HG02571 (cell line): ENCODE data around the gene CYGB.
"Not testable (repeated sequence)": the region's sequence is repeated elsewhere in the genome, so short reads cannot be mapped to it uniquely, and the experiment has no call there.

Experiments
- ATAC-seq: cut with Tn5 transposase; IDR thresholded peaks from one replicate; pipeline ENCODE4 v1.9.1; 2021; ENCODE audit warnings: mild to moderate bottlenecking, moderate library complexity; ENCODE audit not compliant: unreplicated experiment

Gene CYGB

DNA sequence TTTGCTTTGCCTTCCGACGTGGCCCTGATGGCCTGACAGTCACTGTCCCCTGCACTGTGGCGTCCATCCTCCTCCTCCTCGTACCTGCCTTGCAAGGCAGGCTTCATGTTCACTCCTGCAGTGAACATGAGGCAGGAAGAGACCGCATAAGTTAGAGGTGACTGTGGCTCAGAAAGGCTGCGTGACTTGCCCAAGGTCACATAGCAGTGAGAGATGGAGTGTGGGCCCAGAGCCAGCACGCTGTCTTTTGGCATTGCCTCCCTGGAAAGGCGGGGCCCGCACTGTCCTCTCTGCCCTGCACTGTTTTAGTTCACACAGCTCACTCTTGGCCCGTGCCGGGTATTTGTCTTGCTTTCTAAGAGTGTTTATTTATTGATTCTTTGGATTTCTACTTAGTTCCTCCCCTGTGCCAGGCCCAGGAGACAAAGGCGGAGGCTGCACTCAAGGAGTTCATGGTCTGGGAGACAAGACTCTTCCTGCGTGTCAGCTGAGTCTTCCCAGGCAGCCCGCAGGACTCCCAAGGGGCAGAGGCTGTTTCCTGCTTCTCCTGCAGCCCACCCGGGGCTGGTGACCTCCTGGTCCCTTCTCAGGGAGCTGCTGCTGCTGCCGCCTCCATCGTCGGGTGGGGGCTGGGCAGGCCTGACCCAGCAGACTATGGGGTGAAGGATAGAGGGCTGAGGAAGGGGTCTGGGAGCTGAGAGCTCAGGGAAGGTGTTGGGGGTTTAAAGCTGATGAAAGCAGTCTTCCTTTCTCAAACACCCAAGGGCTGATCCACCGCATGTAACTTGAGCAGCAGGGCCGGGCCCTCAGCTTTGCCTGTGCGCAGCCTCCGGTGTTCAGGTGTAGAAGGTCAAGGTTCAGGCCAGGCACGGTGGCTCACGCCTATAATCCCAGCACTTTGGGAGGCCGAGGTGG is 12.7 kb downstream of the CYGB start:
- ATAC-seq = no peak

DNA sequence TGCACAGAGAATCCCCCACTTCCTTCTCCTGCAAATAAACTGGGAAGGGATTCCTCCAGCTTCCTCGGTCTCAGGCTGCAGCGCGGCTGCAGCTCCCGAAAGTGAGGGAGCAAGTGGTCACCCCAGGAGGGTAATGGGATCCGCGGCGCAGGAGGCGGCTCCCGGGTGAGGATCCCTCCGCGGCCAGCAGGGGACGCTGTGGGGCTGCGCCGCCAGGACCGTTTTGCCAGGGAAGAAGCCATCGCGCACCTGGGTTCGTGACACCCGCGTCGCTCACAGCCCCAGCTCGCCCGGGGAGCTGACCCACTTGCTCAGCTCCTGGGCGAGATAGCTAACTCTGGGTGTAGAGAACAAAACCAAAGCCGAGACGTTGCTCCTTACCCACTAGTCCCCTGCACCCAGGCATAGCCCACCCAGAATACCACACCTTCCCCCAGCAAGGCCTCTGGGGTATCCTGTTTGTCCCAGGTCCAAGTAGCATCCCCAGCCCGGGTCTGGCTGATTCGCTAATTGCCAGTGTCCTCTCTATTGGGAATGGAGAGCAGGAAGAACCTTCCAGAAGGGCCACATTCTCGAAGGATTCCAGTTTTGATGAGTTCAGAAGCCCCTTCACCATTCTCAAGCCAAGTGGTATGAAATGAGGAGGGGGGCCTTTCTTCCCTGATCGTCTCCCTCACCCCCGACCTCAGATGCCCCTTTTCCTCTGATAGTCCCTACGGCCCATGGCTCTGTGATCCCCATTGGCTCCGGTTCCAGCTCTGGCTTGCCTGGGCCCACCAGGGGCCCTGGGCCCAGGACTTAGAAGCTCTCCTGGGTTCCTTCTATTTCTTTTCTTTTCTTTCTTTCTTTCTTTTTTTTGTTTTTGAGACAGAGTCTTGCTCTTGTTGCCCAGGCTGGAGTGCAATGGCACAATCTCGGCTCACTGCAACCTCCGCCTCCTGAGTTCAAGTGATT is 14.1 kb downstream of the CYGB start:
- ATAC-seq = no peak

DNA sequence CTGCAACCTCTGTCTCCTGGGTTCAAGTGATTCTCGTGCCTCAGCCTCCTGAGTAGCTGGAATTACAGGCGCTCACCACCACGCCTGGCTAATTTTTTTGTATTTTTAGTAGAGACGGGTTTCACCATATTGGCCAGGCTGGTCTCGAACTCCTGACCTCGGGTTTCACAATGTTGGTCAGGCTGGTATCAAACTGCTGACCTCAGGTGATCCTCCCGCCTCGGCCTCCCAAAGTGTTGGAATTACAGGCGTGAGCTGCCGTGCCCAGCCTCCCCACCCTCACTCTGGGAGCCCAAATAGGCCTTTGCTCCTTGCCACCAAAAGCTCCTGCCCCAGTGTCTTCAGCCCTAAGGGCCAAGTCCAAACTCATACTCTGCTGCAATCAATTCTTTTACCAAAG is 15.8 kb downstream of the CYGB start:
- not testable (repeated sequence) for ATAC-seq

DNA sequence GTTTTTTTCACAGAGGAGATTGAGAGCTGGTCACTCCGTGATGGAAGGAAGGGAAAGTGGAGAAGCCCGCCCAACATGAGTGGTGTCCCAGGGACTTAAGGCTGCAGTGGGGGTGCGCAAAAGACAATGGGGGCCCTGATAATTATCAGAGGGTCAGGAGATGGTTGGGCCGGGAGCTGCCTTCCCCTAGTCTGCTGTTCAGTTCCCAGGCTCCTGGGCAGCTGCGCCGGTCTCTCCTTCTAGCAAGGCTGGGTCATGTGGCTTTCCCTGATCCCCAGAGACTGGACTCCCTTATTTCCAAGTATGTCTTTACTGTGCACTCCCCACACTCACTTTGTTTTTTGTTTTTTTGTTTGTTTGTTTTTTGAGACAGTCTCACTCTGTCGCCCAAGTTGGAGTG is 16.2 kb downstream of the CYGB start:
- no peak for ATAC-seq

DNA sequence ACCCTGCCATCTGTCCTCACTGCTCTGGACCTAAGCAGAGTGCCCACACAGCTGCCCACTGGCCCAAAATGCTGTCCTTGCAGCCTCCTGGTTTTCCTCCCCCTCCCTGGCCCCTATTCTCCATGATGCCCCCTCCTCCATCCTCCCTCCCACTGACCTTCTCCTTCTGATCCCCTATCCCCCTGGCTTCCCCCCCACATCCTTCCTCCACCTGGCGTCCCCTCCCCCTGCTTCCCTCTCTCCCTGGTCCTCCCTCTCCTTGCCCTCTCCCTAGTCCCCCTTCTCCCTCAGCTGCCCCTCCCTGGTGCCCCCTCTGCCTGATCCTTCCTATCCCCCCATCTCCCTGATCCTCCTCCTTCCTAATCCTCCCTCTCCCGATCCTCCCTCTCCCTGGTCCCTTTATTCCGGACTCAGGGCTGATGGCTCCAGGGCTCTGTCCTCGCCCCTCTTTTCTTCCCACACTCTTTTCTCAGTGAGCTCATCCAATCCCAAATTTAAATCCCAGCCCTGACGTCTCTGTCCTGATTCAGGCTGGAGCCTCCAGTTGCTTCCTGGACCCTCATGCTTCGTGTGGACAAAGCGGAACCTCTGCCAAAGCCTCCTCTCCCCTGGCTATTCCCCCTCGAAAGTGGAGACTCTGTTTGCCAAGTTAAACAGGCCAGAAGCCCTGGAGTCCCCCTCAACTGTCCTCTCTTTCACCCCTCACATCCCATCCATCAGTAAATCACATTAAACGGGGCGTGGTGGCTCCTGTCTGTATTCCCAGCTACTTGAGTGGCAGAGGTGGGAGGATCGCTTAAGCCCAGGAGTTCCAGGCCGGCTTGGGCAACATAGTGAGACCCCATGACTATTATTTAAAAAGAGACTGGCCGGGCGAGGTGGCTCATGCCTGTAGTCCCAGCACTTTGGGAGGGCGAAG is 18.2 kb downstream of the CYGB start:
- no peak for ATAC-seq

DNA sequence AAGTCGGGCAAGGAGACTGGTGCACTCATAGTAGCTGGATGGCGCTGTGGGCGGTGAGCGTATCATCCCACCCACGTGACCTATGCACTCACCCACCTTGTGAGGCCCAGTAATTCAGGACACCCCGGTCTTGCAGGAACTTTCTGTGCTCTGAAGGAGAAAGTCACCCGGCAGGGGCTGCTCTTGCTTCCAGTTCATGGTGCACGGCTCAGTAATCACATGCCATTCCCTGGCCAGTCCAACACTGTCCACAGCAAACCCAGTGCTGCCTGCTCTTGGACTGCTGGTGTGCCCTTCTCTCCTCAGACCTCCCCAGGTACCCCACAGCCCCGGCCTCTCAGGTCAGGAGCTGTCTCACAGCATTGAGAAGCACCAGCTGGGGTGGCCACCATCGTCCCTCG is 19.9 kb downstream of the CYGB start:
- ATAC-seq = no peak

DNA sequence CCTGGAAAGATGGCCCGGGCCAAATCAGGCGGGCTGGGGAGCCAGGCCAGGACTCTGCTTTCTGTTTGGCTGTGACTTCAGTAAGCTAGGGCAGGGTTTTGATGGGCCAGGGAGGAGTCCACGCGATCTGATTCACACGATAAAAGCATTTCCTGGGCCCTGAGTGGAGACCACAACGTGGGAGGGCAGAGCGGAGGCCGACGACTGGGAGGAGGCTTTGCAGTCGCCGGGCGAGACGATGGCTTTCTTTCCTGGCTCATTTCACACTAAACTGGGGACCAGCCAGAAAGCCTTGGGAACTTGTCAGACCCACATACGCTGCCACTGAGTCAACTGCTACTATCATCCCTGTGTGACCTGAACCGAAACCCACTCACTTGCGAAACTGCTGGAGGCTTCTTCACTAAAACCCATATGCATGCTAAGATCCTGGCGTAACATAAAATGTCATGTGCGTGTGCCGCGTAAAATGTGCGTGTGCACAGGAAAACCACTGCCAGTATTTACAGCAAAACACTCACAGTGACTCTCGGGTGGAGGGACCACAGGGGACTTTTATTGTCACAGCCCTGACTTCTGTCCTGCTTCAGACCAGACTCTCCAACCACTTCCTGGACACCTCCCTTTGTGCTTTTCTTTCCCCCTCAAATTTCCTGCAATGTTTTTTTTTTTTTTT is 22.1 kb downstream of the CYGB start:
- ATAC-seq = no peak

DNA sequence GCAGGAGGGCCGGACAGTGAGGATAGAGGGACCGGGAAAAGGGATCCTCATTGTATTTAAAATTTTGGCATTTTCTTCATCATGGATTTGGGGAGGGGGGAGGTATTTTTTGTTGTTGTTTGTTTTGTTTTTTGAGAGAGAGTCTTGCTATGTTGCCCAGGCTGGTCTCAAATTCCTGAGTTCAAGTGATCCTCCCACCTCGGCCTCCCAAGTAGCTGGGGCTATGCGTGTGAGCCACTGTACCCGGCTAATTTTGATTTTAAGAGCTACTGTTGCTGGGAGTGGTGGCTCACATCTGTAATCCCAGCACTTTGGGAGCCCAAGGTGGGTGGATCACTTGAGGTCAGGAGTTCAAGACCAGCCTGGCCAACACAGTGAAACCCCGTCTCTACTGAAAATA is 23.2 kb downstream of the CYGB start:
- not testable (repeated sequence) for ATAC-seq

DNA sequence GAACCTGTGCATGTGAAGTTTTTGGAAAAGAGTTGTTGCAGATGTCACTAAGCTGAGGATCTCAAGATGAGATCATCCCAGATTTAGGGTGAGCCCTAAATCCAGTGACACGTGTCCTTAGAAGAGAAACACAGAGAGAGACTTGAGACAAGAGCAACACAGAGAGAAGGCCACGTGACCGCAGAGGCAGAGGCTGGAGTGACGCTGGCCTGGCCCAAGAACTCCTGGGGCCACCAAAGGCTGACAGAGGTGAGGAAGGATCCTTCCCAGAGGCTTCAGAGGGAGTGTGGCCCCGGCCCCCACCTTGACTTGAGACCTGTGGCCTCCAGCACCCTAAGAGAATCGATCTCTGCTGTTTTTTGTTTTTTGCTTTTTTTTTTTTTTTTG is 24.2 kb downstream of the CYGB start:
- ATAC-seq = no peak

DNA sequence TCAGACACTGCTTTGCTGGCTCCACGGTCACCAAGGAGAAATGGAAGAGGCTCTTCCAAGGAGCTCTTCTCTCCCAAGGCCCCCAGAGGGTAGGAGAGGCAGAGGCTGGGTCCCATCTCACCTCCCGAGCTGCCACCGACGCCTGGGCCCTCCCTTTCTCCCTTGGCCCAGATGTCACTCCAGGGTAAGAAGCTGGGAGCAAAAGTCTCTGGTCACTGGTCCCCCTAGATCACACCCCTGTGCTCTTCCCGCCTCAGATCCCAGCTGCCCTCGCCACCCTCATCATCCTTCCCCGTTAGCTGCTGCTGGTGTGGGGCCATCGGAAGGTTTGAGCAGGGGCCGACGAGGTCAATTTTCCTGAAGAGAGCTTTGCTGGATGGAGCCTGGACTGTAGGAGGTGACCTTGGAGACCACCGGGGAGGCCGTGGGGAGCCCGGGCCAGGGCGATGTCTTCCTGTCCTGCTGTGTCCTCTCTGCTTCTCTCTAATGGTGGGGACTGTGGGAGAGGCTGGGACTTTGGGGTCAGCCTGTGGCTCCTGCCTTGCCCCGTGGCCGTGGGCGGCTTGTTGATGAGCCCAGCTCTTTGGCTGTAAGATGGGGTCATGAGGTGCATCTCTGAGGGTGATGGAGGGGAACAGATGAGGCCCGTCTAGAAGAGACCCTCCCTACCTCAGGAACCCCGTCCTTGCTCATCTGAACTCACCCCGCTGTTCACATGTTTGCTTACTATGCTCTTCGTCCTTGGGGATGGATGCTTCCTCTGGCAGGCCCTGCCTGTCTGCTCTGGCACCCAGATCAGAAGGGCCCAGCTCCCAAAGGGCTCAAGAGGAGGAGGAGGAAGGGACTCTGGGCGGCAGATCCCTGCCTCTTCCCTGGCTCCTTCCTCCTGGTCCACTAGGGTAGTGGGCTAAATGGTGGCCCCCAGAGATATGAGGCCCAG is 24.9 kb downstream of the CYGB start:
- ATAC-seq = no peak

DNA sequence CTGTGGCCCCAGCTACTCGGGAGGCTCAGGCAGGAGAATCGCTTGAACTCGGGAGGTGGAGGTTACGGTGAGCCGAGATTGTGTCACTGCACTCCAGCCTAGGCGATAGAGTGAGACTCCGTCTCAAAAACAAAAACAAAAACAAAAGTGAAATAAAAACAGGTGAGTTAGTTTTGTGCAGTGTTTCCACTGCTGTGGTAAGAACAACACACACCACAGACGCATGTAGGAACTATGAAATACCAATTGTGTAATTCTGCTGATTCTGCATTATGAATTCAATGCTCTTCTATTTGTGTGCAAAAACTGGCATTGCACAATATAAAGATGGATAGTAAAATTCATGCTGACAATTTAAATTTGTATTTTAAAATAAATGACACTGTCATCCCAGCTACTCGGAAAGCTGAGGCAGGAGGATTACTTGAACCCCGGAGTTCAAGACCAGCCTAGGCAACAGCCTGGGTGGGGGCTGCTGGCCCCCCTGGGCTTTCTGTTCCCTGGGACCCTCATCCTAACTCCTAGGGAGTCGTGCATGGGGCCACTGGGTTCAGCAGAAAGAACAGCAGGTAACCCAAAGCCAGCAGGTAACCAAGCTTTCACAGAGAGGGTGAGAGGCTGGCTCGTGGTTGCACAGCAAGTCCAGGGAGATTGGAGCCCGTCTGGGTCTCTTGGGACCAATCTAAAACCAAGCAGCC is 25.7 kb downstream of the CYGB start:
- ATAC-seq = no peak

DNA sequence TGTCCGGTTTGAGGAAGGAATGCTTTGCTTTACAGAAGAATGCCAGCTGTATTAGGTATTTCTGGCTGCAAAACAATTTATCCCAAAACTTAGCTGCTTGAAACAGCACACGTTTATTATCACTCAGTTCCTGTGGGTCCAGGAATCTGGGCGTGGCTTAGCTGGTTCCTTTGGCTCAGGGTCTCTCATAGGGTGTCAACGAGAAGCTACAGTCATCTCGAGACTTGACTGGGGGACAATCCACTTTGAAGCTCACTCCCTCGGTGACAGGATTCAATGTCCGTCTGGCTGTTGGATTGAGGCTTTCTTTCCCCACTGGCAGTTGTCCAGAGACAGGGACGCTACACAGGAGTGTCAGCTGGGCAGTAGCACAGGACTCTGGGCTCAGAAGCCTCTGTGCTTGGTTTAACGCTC is 26.7 kb downstream of the CYGB start:
- no peak for ATAC-seq

DNA sequence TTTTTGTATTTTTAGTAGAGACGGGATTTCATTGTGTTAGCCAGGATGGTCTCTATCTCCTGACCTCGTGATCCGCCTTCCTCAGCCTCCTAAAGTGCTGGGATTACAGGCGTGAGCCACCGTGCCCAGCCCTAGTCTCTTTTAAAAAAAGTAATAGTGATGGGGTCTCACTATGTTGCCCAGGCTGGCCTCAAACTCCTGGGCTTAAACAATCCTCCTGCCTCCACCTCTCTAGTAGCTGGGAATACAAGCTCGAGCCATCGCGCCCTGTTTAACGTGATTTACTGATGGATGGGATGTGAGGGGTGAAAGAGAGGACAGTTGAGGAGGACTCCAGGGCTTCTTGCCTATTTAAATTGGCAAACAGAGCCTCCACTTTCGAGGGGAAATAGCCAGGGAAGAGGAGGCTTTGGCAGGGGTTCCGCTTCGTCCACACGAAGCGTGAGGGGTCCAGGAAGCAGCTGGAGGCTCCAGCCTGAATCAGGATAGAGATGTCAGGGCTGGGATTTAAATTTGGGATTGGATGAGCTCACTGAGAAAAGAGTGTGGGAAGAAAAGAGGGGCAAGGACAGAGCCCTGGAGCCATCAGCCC is 28.9 kb downstream of the CYGB start:
- ATAC-seq = not testable (repeated sequence)

DNA sequence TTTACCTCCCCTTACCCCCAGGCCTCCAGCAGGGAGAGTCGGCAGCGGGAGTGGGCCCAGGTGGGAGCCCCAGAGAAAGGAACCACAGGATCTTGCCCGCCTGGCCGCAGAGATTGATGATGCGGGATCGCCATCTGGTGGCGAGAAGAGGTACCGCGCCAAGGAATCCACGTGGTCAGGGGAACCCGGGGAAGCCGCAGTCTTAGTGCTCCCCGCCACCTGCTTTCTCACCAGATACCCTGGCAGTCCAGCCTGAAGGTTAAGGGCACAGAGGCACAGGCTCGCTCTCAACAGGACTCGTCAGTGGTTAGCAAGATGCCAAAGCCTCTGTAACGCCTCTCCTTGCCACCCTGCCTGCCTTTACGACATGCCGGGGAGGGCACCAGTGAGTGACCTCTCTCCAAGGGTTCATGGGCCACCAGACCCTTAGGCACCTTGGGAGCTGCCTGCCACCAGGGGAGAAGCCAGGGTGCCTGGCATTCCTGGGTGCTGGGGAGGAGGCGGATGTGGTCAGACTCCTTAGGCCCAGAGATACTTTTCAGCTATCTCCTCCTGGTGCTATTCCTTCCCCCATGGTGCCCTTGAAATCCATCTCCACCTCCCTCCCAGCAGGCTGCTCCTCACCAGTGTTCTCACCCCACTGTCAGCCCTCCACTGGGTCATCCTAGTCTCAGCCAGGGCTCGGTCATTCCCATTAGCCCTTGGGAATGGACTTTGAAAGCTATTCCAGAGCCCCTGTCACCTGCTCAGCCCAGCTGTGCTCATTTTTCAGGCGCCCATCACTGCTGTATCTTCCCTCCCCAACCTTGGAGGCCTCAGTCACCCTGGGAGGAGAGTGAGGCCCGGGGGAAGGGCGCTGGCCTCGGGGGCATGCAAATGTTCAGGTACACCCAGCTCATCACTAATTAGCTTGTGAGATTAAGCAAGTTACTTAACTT is 30.8 kb downstream of the CYGB start:
- no peak for ATAC-seq

DNA sequence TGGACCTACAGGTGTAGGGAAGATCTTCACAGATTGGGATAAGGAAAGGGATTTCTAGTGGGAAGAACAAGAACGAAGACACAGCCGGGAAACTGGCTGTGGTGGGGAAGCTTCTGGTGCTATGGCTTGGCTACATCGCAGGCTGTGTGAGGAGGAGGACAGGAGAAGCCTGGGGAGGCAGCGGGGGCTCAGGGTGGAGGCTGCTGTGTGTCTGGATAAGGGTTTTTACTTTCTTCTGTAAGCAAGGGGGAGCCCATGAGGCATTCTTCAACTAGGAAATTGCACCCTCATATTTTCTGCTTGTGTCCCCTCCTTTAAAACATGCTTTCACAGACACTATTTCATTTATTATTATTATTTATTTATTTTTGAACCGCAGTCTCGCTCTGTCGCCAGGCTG is 33.4 kb downstream of the CYGB start:
- ATAC-seq = no peak

DNA sequence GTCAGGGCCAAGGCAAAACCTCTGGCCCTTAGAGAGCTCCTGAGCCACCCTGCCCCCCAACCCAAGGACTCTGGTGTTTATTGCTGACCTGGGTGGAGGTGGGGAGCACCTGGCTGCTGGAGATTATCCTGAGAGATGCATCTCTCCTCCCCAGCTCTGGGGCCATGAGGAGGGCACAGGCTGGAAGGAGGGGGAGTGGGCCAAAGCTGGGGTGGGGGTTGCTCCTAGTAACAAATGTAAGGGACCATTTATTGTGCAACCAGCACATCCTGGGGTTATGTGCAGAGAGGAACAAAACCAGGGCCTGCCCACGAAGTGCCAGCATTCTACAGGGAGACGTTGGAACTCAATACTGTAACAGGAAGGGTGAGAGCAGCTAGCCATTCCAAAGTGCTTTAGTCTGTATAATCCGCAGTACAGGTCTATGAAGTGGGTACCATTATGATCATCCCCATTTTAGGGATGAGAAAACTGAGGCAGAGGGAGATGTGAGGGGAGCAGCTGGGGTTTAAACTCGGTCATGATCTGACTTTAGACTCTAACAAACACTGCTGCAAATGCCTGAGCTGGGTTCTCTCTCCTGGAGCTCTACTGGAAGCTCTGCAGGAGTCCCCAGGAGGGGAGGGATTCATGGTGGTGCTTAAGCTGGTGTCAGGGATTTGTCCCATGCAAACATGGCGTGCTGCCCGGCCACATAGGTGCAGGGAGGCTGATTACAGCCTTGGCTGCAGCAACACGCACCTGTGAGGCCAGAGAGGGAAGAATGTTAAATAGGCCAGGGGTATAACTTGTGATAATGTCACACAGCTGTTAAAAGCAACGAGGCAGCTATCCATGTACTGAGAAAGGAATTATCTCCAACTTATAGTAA is 34.9 kb downstream of the CYGB start:
- ATAC-seq = no peak
